IPS-15b (cell line): ENCODE data around the gene TCEA3.

ENCODE experiments used
- H3K27me3 ChIP-seq: one replicate; pipeline ENCODE4 v1.6.1; 2013; ENCODE audit warnings: low read length; ENCODE audit not compliant: control insufficient read depth, insufficient read depth
- H3K36me3 ChIP-seq: one replicate; pipeline ENCODE4 v1.6.1; 2013; ENCODE audit warnings: low read length; ENCODE audit not compliant: control insufficient read depth, insufficient read depth
- H3K4me1 ChIP-seq: one replicate; pipeline ENCODE4 v1.6.1; 2013; ENCODE audit warnings: mild to moderate bottlenecking, low read length; ENCODE audit not compliant: control insufficient read depth, insufficient read depth
- H3K4me3 ChIP-seq: one replicate; pipeline ENCODE4 v1.5.1; 2013; ENCODE audit warnings: low read depth, low read length
- H3K9ac ChIP-seq: one replicate; pipeline ENCODE4 v1.6.1; 2013; ENCODE audit warnings: low read depth, mild to moderate bottlenecking, low read length
- H3K9me3 ChIP-seq: one replicate; pipeline ENCODE4 v1.6.1; 2013; ENCODE audit warnings: mild to moderate bottlenecking, low read length; ENCODE audit not compliant: control insufficient read depth, insufficient read depth

The TCEA3 gene

GRCh38 chr1:23460519-23460918, 36.0 kb upstream of the TCEA3 start:
- H3K27me3 ChIP-seq = no peaks in the 10 kb centered on the region
- H3K9ac ChIP-seq = no peak overlapping the region
- no peaks in the 10 kb centered on the region for H3K36me3 ChIP-seq
- H3K9me3 ChIP-seq = no peaks in the 10 kb centered on the region
- H3K4me1 ChIP-seq = no peaks in the 10 kb centered on the region
- H3K4me3 ChIP-seq = no peak overlapping the region

GRCh38 chr1:23459338-23459757, 34.8 kb upstream of the TCEA3 start:
- Histone ChIP-seq H3K9me3 (no peaks in the 10 kb centered on the region), H3K4me3 (no peak overlapping the region), H3K36me3 (peaks cover 2% of the 10 kb centered on the region), H3K4me1 (no peaks in the 10 kb centered on the region), H3K9ac (no peak overlapping the region), H3K27me3 (no peaks in the 10 kb centered on the region)

GRCh38 chr1:23456226-23456625, 31.7 kb upstream of the TCEA3 start:
- H3K36me3 ChIP-seq = peaks cover 5% of the 10 kb centered on the region
- H3K4me1 ChIP-seq = no peaks in the 10 kb centered on the region
- no peaks in the 10 kb centered on the region for H3K9me3 ChIP-seq
- H3K4me3 ChIP-seq = no peak overlapping the region
- H3K27me3 ChIP-seq = no peaks in the 10 kb centered on the region
- no peak overlapping the region for H3K9ac ChIP-seq

GRCh38 chr1:23453455-23454000, 29.0 kb upstream of the TCEA3 start:
- Histone ChIP-seq H3K27me3 (no peaks in the 10 kb centered on the region), H3K36me3 (peaks cover 13% of the 10 kb centered on the region), H3K9ac (no peak overlapping the region), H3K4me3 (no peak overlapping the region), H3K4me1 (no peaks in the 10 kb centered on the region), H3K9me3 (no peaks in the 10 kb centered on the region)

- Histone ChIP-seq H3K9ac (no peak overlapping the region), H3K9me3 (no peaks in the 10 kb centered on the region), H3K4me1 (no peaks in the 10 kb centered on the region), H3K27me3 (no peaks in the 10 kb centered on the region), H3K4me3 (no peak overlapping the region), H3K36me3 (peaks cover 13% of the 10 kb centered on the region)
Observed at GRCh38 chr1:23452011-23452411, 27.5 kb upstream of the TCEA3 start.

- no peak overlapping the region for H3K4me3 ChIP-seq
- no peak overlapping the region for H3K9ac ChIP-seq
- H3K4me1 ChIP-seq = no peaks in the 10 kb centered on the region
- peaks cover 13% of the 10 kb centered on the region for H3K36me3 ChIP-seq
- H3K27me3 ChIP-seq = no peaks in the 10 kb centered on the region
- no peaks in the 10 kb centered on the region for H3K9me3 ChIP-seq
Observed at GRCh38 chr1:23451441-23451840, 26.9 kb upstream of the TCEA3 start.

GRCh38 chr1:23450894-23451293, 26.3 kb upstream of the TCEA3 start:
- H3K9ac ChIP-seq = no peak overlapping the region
- H3K9me3 ChIP-seq = no peaks in the 10 kb centered on the region
- no peaks in the 10 kb centered on the region for H3K27me3 ChIP-seq
- no peak overlapping the region for H3K4me3 ChIP-seq
- H3K36me3 ChIP-seq = peaks cover 13% of the 10 kb centered on the region
- H3K4me1 ChIP-seq = no peaks in the 10 kb centered on the region

GRCh38 chr1:23449958-23450357, 25.4 kb upstream of the TCEA3 start:
- H3K27me3 ChIP-seq = no peaks in the 10 kb centered on the region
- peaks cover 11% of the 10 kb centered on the region for H3K36me3 ChIP-seq
- H3K9me3 ChIP-seq = no peaks in the 10 kb centered on the region
- no peak overlapping the region for H3K4me3 ChIP-seq
- no peaks in the 10 kb centered on the region for H3K4me1 ChIP-seq
- H3K9ac ChIP-seq = no peak overlapping the region

GRCh38 chr1:23449306-23449705, 24.8 kb upstream of the TCEA3 start:
- H3K36me3 ChIP-seq = peaks cover 10% of the 10 kb centered on the region
- H3K9me3 ChIP-seq = no peaks in the 10 kb centered on the region
- no peak overlapping the region for H3K9ac ChIP-seq
- no peaks in the 10 kb centered on the region for H3K27me3 ChIP-seq
- no peak overlapping the region for H3K4me3 ChIP-seq
- no peaks in the 10 kb centered on the region for H3K4me1 ChIP-seq

GRCh38 chr1:23448846-23449245, 24.3 kb upstream of the TCEA3 start:
- peaks cover 10% of the 10 kb centered on the region for H3K36me3 ChIP-seq
- no peaks in the 10 kb centered on the region for H3K4me1 ChIP-seq
- no peaks in the 10 kb centered on the region for H3K9me3 ChIP-seq
- H3K4me3 ChIP-seq = no peak overlapping the region
- no peak overlapping the region for H3K9ac ChIP-seq
- H3K27me3 ChIP-seq = no peaks in the 10 kb centered on the region

- Histone ChIP-seq H3K9me3 (no peaks in the 10 kb centered on the region), H3K4me1 (no peaks in the 10 kb centered on the region), H3K27me3 (no peaks in the 10 kb centered on the region), H3K36me3 (peaks cover 10% of the 10 kb centered on the region), H3K9ac (no peak overlapping the region), H3K4me3 (no peak overlapping the region)
Observed at GRCh38 chr1:23446661-23447310, 22.2 kb upstream of the TCEA3 start.

GRCh38 chr1:23444596-23445390, 20.2 kb upstream of the TCEA3 start:
- no peaks in the 10 kb centered on the region for H3K27me3 ChIP-seq
- no peaks in the 10 kb centered on the region for H3K9me3 ChIP-seq
- H3K36me3 ChIP-seq = peaks cover 3% of the 10 kb centered on the region
- no peak overlapping the region for H3K4me3 ChIP-seq
- no peaks in the 10 kb centered on the region for H3K4me1 ChIP-seq
- H3K9ac ChIP-seq = no peak overlapping the region
